IPS-NIHi11 (cell line): Measurements from ENCODE around the gene MAP7.

Experiments
- DNase-seq: peaks from one replicate; pipeline ENCODE4 v3.0.0; 2012; ENCODE audit warnings: mixed read lengths, low spot score

The MAP7 gene

GRCh38 chr6:136529710-136530109 is 20.5 kb downstream of the MAP7 start:
- DNase-seq, result no peak

DNA sequence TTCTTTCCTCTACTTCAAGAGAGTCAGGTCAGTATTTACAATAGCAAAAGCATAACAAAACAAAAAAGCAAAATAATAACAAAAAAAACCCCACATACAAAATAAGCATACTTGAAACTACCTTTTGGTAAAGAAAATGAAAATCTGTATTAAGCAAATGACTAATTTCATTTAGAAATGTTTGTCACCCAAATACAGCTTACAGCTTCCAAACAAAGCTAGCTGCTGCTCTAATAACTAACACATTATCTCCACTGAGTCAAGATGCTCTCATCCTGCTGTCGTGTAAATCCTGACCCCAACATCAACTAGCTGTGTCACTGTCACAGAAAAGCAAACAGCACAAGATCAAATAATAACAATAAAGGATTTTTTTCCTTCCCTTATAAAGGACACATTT is 21.7 kb downstream of the MAP7 start:
- no peak for DNase-seq

DNA sequence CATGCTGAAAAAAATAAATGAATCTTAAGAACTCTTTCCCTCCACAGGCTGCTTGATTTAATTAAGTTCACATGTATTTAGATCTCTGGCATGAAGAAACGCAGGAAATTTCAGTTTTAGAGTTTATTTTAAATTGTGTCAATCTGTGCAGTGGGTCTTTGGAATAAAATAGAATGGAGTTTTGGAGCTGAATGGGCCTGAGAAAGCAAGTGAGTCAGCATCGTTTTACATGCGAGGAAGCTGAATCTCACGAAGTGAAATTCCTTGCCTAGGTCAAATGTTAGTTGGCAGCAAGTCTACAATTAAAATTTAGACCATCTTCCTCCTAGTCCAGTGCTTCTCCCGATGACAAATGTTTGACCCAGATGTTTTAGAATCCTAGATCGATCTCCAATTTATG is 22.4 kb downstream of the MAP7 start:
- DNase-seq, result no peak

DNA sequence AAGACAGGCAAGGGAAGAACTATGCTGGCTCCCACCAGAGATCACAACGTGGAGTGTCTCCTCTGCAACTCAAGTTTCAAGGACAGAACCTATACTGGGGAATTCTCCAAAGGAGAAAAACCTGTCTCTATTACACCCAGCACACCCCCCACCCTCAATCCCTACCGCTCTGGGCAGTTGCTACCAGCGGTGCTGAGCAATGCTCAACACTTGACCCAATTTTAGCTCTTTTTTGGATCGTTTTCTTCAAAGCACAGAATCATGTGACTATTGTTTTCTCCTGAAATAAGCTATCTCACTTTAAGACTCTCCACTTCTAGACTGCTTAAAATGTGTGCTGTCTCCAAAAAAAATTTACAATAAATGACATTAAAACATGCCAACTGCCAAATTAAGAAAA is 23.3 kb downstream of the MAP7 start:
- DNase-seq, result no peak

GRCh38 chr6:136526196-136526930 is 23.9 kb downstream of the MAP7 start:
- DNase-seq, result peak; percentile 61

GRCh38 chr6:136525586-136526195 is 24.5 kb downstream of the MAP7 start:
- DNase-seq, result no peak

DNA sequence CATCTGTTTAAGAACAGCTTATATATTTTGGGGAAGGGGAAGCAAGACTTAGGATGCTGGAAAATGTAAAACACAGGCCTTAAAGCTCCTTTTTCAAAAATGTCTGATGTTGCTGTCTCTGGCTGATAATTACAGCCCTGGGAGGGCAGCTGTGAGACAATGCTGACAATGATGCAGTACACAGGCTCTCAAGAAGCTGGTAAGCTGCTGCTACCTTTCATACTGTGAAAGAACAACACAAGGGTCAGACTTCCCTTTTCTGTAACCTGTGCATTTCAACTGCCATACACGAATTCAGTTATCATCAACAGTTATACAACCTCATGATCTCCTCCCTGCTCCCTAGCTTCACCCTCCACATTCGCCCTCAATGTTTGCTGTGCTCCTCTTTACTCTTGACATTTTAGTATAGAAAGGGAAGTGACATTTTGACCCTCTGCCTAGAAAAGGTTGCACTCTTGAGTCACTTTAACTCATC is 25.2 kb downstream of the MAP7 start:
- DNase-seq, result no peak

DNA sequence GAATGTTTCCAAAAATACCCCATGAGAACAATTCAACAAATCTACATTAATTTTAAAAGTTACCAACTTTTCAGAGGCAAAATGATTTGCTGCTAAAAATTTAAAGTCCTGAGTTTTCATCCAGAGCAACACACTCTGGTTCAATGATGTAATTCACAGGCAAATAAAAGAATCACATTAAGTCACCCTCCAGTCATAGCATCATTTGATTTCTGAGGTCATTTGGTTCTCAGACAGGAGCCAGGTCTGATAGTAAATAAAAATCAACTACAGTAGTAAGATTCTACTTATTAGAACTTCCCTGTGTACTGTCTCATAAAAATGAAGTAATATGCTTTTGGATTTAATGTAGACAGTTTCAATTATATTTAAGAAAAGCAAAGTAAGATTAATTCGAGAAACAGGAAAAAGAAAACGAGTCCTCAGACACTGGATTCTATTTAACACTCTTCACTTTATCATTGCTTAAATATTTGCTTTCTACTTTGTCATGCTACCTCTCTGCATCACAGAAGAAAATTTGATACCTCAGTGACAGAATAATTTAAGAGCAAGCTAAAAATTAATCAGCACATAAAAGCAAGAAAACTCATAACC is 25.8 kb downstream of the MAP7 start:
- no peak for DNase-seq

GRCh38 chr6:136523196-136523595 is 27.0 kb downstream of the MAP7 start:
- no peak for DNase-seq

- DNase-seq, result no peak
These were observed 27.6 kb downstream of the MAP7 start for GRCh38 chr6:136522636-136523035.

DNA sequence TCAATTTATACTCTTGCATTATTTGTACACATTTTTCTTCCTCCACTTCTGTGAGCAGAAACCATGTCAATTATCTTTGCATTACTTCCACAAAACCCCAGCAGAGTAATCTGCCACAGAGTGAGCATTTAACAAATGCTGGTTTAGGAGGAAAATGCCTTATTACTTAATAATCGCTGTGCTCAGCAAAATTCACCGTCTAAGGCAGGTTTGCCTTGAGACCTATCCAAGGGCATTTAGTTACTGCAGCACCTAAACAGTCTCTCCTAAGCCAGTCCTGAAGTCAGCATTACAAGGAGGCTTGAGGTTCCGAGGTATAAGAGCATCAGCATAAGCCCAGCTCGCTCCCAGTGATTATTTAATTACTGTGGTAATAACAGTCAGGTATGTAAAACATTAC is 28.3 kb downstream of the MAP7 start:
- DNase-seq, result no peak

- DNase-seq, result no peak
These were observed 28.8 kb downstream of the MAP7 start for GRCh38 chr6:136521427-136521826.

DNA sequence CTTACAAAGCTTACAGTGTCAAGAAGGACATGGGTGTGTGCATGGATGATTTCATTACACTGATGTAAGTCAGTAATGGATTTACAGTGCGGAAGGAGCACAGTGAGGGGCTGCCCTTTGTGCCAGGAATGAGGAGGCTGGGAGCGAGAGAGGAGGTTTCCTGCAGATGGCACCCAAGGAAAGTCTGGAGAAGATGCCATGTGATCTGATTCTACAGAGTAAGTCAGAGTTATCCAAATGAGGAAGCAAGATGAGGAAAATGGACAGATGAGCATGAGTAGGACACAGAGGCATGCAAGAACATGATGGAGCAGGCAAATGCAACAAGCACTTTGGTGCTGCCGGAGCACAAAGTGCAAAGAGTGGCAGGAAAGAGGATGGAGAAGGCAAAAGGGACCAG is 29.7 kb downstream of the MAP7 start:
- no peak for DNase-seq

GRCh38 chr6:136517582-136517981 is 32.6 kb downstream of the MAP7 start:
- DNase-seq, result no peak

GRCh38 chr6:136517002-136517401 is 33.2 kb downstream of the MAP7 start:
- DNase-seq, result no peak

- no peak for DNase-seq
These were observed 35.6 kb downstream of the MAP7 start for GRCh38 chr6:136514591-136514990.

GRCh38 chr6:136511926-136512325 is 38.3 kb downstream of the MAP7 start:
- no peak for DNase-seq

GRCh38 chr6:136511397-136511796 is 38.8 kb downstream of the MAP7 start:
- DNase-seq, result no peak

DNA sequence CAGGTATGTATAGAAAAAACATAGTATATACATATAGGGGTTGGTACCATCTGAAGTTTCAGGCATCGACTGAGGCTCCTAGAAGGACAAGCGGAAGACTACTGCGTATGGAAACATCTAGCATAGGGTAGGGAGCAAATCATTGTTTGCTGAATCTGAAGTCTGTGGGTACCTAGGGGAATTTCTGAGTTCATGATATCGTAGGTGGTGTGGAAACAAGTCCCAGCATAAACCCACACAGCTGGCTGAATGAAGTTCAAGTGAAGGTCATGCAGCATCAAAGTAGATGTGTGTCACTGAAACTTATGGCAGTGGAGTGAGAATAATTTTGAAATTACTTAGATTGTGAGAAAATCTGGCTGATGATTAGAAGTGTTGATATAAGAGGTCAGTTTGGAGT is 39.4 kb downstream of the MAP7 start:
- no peak for DNase-seq

- DNase-seq, result no peak
These were observed 39.9 kb downstream of the MAP7 start for GRCh38 chr6:136510299-136510698.

- no peak for DNase-seq
These were observed 41.4 kb downstream of the MAP7 start for GRCh38 chr6:136508725-136509392.

DNA sequence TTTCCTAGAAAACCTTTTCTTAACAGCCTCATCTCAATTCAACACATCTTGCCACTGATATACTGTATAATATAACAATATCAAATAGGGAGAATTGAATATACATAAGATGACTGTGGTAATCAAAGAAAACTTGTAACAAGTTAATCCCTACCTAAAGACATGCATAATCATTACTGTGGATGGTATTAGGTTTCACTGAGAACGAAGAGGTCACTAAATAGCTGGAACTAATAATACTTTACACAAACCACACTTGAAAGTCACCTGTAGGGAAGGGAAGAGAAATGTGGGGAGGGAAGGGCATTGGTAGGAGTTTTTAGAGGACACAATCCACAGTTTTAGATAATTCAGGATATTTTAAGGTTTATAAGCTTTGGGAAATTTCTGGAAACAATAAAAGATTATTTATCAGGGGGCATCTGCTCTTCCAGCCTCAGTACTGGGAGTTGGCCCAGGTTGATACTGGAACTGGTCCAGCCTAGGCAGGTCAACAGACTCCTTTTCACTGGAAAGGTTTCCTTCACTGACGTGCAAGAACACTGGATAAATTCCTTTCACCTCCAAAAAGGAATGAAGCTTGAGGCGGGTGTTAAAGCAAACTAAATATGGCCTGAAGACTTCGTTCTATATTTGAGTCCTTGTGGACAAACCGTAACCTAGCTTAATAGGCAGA is 44.0 kb downstream of the MAP7 start:
- DNase-seq, result no peak
